K562 (cell line): Measurements from ENCODE around the gene CDCA3. TPM values are rescaled to one million over a fixed set of nuclear protein-coding genes. Genes with fewer than 3 reads are reported as not detected.

Experiments used
- HEY1 ChIP-seq: fragments of 250-450 bp; sonication (Bioruptor Pico); IDR thresholded peaks from 2 replicates; pipeline ENCODE4 v1.5.0; 2020; ENCODE audit warnings: mild to moderate bottlenecking, moderate library complexity, borderline replicate concordance
- KDM4B ChIP-seq, 2 experiments: fragments of 450-650 bp in 1 of 2; sonication (generic) in 1 of 2; IDR thresholded peaks; 2 replicates each; pipeline ENCODE4 v1.6.1; 2016 to 2017; ENCODE audit warnings: borderline replicate concordance in 2 of 2, antibody characterized with exemption in 1 of 2, low read depth in 1 of 2, mild to moderate bottlenecking in 1 of 2
- NFE2L1 ChIP-seq: fragments of 450-650 bp; IDR thresholded peaks from 2 replicates; pipeline ENCODE4 v1.6.1; 2016; ENCODE audit warnings: missing genetic modification characterization, low read depth, mild to moderate bottlenecking, missing compliant biosample characterization, moderate library complexity, borderline replicate concordance
- NRF1 ChIP-seq, 2 experiments: fragments of 450-650 bp; IDR thresholded peaks in 1 of 2; conservative IDR thresholded peaks in 1 of 2; 2 replicates each; pipeline ENCODE4 v1.6.1; 2014; ENCODE audit warnings: mild to moderate bottlenecking in 2 of 2
- SMARCB1 ChIP-seq: IDR thresholded peaks from 2 replicates; pipeline ENCODE4 v1.6.1; 2011; ENCODE audit warnings: improper control_type of control experiment, low read depth; ENCODE audit not compliant: insufficient read length
- SMC3 ChIP-seq: conservative IDR thresholded peaks from 2 replicates; pipeline ENCODE4 v1.6.1; 2011; ENCODE audit warnings: low read depth, low read length, improper control_type of control experiment; ENCODE audit not compliant: insufficient read depth
- polyA plus RNA-seq, 8 experiments: library from polyadenylated mRNA; depleted of rRNA in 4 of 8; stranded (reverse) in 5 of 8; unstranded in 3 of 8; fragments of >200 nt; fragmentation: Nextera tagmentation in 2 of 8; fragmentation: Illumina TruSeq in 1 of 8; extraction: Ambion mirVana in 2 of 8; extraction: Trizol in 1 of 8; gene quantifications; 2 replicates each; pipeline versions ENCODE4 v1.2.1 to v1.2.3, GENCODE V29; 2011 to 2014; ENCODE audit warnings: inconsistent platforms in 1 of 8, missing spikeins in 1 of 8
- total RNA-seq, 7 experiments: library from RNA; depleted of rRNA in 6 of 7; stranded (reverse); fragments of >200 nt in 6 of 7; fragmentation: Illumina TruSeq in 2 of 7; extraction: Trizol in 2 of 7; gene quantifications; 2 replicates each; pipeline versions ENCODE4 v1.2.1 to v1.2.3, GENCODE V29; 2011 to 2021; ENCODE audit warnings: low replicate concordance in 1 of 7
- TF ChIP-seq, protein P1 (sequence below), 2 experiments: fragments of 450-650 bp; formaldehyde crosslinking in 1 of 2; IDR thresholded peaks; 2 replicates each; pipeline versions ENCODE4 v1.4.0 to v1.6.1; 2014 to 2020; ENCODE audit warnings: mild to moderate bottlenecking in 2 of 2, borderline replicate concordance in 1 of 2, low read depth in 1 of 2
- TF ChIP-seq, protein P2 (sequence below), 3 experiments: IDR thresholded peaks in 2 of 3; conservative IDR thresholded peaks in 1 of 3; 2 replicates each; pipeline ENCODE4 v1.5.1; 2011 to 2012; ENCODE audit warnings: low read length in 3 of 3, mild to moderate bottlenecking in 3 of 3, control low read depth in 2 of 3, improper control_type of control experiment in 1 of 3, inconsistent platforms in 1 of 3, low read depth in 1 of 3, mixed read lengths in 1 of 3, moderate library complexity in 1 of 3; ENCODE audit not compliant: insufficient read depth in 2 of 3
- TF ChIP-seq, protein P3 (sequence below): fragments of 450-650 bp; IDR thresholded peaks from 2 replicates; pipeline ENCODE4 v1.7.1; 2018; ENCODE audit warnings: mild to moderate bottlenecking, low read depth; ENCODE audit not compliant: partially characterized antibody
- TF ChIP-seq, protein P4 (sequence below): fragments of 450-650 bp; IDR thresholded peaks from 2 replicates; pipeline ENCODE4 v1.7.0; 2016; ENCODE audit warnings: borderline replicate concordance

Gene CDCA3
- total and polyA plus RNA-seq, 9 of the 15 experiments (the other 6 are each of a cell fraction or from before 2014, with no cell fraction given): 24.2 to 80.8 (median 55.1) TPM

DNA sequence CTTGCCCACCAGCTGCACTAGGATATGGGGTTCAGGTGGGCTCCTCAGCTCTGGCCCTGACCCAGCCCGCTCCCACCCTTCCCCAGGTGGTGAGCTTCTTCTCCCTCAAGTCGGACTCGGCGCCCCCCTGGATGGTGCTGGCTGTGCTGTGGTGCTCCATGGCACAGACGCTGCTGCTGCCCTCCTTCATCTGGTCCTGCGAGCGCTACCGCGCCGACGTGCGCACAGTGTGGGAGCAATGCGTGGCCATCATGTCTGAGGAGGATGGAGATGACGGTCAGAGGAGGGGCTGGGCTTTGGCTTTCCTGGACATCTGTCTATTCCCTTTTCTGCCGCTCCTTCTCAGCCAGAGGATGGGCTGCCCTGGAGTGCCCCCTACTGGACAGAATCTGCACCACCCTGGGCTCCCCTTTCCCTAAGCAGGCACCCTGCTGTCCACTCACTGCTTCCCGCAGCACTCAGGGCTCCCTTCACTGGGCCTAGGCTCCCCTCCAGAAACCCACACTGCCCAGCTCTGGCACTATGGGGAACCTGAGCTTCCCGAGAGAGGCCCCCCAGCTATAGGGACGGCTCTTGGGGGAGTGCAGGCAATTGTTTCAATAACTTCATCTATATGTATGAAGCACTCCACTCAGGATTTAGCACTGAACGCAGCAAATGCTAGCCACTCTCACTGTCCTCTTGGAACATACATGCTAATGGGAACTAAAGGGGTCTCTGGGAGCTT is 25.5 kb downstream of the CDCA3 start (continued):
- TF ChIP-seq, protein P1, sequence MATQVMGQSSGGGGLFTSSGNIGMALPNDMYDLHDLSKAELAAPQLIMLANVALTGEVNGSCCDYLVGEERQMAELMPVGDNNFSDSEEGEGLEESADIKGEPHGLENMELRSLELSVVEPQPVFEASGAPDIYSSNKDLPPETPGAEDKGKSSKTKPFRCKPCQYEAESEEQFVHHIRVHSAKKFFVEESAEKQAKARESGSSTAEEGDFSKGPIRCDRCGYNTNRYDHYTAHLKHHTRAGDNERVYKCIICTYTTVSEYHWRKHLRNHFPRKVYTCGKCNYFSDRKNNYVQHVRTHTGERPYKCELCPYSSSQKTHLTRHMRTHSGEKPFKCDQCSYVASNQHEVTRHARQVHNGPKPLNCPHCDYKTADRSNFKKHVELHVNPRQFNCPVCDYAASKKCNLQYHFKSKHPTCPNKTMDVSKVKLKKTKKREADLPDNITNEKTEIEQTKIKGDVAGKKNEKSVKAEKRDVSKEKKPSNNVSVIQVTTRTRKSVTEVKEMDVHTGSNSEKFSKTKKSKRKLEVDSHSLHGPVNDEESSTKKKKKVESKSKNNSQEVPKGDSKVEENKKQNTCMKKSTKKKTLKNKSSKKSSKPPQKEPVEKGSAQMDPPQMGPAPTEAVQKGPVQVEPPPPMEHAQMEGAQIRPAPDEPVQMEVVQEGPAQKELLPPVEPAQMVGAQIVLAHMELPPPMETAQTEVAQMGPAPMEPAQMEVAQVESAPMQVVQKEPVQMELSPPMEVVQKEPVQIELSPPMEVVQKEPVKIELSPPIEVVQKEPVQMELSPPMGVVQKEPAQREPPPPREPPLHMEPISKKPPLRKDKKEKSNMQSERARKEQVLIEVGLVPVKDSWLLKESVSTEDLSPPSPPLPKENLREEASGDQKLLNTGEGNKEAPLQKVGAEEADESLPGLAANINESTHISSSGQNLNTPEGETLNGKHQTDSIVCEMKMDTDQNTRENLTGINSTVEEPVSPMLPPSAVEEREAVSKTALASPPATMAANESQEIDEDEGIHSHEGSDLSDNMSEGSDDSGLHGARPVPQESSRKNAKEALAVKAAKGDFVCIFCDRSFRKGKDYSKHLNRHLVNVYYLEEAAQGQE (IDR thresholded peaks at IDR 0.05; ENCODE audit: borderline replicate concordance): peak; percentile 74
- TF ChIP-seq, protein P1 (CRISPR knock-in tag; IDR thresholded peaks at IDR 0.05; ENCODE audit: low read depth): no peak
- TF ChIP-seq KDM4B (IDR thresholded peaks at IDR 0.05; ENCODE audit: borderline replicate concordance in 2 of 2, low read depth in 1 of 2) (no peak), NFE2L1 (tag) (no peak), NRF1 (conservative IDR thresholded peaks at IDR 0.05 in 1 of 2, IDR thresholded peaks at IDR 0.05 in 1 of 2) (peak in 1 of 2 experiments; percentile 34; a peak in 1 of 4 replicates), SMARCB1 (no peak), SMC3 (peak; percentile 73), HEY1 (CRISPR knock-in tag) (no peak)
- TF ChIP-seq, protein P2, sequence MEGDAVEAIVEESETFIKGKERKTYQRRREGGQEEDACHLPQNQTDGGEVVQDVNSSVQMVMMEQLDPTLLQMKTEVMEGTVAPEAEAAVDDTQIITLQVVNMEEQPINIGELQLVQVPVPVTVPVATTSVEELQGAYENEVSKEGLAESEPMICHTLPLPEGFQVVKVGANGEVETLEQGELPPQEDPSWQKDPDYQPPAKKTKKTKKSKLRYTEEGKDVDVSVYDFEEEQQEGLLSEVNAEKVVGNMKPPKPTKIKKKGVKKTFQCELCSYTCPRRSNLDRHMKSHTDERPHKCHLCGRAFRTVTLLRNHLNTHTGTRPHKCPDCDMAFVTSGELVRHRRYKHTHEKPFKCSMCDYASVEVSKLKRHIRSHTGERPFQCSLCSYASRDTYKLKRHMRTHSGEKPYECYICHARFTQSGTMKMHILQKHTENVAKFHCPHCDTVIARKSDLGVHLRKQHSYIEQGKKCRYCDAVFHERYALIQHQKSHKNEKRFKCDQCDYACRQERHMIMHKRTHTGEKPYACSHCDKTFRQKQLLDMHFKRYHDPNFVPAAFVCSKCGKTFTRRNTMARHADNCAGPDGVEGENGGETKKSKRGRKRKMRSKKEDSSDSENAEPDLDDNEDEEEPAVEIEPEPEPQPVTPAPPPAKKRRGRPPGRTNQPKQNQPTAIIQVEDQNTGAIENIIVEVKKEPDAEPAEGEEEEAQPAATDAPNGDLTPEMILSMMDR (IDR thresholded peaks at IDR 0.05 in 2 of 3, conservative IDR thresholded peaks at IDR 0.05 in 1 of 3; ENCODE audit: insufficient read depth in 2 of 3, low read depth in 1 of 3, low read length in 3 of 3): peak; percentile 89 to 91 (median 90)
- TF ChIP-seq, protein P3, sequence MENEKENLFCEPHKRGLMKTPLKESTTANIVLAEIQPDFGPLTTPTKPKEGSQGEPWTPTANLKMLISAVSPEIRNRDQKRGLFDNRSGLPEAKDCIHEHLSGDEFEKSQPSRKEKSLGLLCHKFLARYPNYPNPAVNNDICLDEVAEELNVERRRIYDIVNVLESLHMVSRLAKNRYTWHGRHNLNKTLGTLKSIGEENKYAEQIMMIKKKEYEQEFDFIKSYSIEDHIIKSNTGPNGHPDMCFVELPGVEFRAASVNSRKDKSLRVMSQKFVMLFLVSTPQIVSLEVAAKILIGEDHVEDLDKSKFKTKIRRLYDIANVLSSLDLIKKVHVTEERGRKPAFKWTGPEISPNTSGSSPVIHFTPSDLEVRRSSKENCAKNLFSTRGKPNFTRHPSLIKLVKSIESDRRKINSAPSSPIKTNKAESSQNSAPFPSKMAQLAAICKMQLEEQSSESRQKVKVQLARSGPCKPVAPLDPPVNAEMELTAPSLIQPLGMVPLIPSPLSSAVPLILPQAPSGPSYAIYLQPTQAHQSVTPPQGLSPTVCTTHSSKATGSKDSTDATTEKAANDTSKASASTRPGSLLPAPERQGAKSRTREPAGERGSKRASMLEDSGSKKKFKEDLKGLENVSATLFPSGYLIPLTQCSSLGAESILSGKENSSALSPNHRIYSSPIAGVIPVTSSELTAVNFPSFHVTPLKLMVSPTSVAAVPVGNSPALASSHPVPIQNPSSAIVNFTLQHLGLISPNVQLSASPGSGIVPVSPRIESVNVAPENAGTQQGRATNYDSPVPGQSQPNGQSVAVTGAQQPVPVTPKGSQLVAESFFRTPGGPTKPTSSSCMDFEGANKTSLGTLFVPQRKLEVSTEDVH: no peak
- TF ChIP-seq, protein P4, sequence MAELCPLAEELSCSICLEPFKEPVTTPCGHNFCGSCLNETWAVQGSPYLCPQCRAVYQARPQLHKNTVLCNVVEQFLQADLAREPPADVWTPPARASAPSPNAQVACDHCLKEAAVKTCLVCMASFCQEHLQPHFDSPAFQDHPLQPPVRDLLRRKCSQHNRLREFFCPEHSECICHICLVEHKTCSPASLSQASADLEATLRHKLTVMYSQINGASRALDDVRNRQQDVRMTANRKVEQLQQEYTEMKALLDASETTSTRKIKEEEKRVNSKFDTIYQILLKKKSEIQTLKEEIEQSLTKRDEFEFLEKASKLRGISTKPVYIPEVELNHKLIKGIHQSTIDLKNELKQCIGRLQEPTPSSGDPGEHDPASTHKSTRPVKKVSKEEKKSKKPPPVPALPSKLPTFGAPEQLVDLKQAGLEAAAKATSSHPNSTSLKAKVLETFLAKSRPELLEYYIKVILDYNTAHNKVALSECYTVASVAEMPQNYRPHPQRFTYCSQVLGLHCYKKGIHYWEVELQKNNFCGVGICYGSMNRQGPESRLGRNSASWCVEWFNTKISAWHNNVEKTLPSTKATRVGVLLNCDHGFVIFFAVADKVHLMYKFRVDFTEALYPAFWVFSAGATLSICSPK: no peak
